Peyer's patch (tissue), 4 donors: Measurements from ENCODE around the gene MISP3. TPM values are rescaled to one million over a fixed set of nuclear protein-coding genes. Genes with fewer than 3 reads are reported as not detected.
"Not testable (repeated sequence)": the region's sequence is repeated elsewhere in the genome, so short reads cannot be mapped to it uniquely, and the experiment has no call there.

Experiments
- DNase-seq, 3 donors: peaks; one replicate each; pipeline ENCODE4 v3.0.0-alpha.2; 2017 to 2019
- H3K27ac ChIP-seq, 4 donors: fragments of 200-600 bp; sonication (generic); one replicate each; pipeline ENCODE4 v1.5.1; 2016 to 2019
- H3K27me3 ChIP-seq, 2 donors: fragments of 200-600 bp; sonication (generic); one replicate each; pipeline ENCODE4 v1.5.1; 2019
- H3K36me3 ChIP-seq, 3 donors: fragments of 200-600 bp; sonication (generic); one replicate each; pipeline ENCODE4 v1.5.1; 2016 to 2019
- H3K4me1 ChIP-seq, 4 donors: fragments of 200-600 bp; sonication (generic); one replicate each; pipeline ENCODE4 v1.5.1; 2016 to 2019
- H3K4me3 ChIP-seq, 4 donors: fragments of 200-600 bp; sonication (generic); 1 replicate in 3 of 4; 2 replicates in 1 of 4; pipeline ENCODE4 v1.5.1; 2016 to 2019; ENCODE audit warnings: mild to moderate bottlenecking in 1 of 4
- H3K9me3 ChIP-seq, 4 donors: fragments of 200-600 bp; sonication (generic); one replicate each; pipeline ENCODE4 v1.5.1; 2016 to 2019; ENCODE audit warnings: mild to moderate bottlenecking in 1 of 4
- CTCF ChIP-seq, 6 experiments: fragments of 450-650 bp in 4 of 6; fragments of 200-600 bp in 2 of 6; sonication (generic) in 1 of 6; IDR thresholded peaks; one replicate each; pipeline ENCODE4 v1.5.1; 2017 to 2019; ENCODE audit warnings: antibody characterized with exemption in 6 of 6, mild to moderate bottlenecking in 3 of 6, moderate library complexity in 1 of 6
- POLR2A ChIP-seq, 2 donors: fragments of 450-650 bp; IDR thresholded peaks; one replicate each; pipeline ENCODE4 v1.5.1; 2017; ENCODE audit warnings: antibody characterized with exemption in 2 of 2, mild to moderate bottlenecking in 2 of 2, moderate library complexity in 2 of 2
- total RNA-seq, 4 donors: library from RNA; depleted of rRNA; stranded (reverse); fragments of >200 nt; gene quantifications; one replicate each; pipeline ENCODE4 v1.1.0, GENCODE V29; 2016

The MISP3 gene
- total RNA-seq, 4 donors from 2014 or later, result 25.6 to 58.5 (median 40.7) TPM

- peak; percentile 39 to 64 (median 56) for TF ChIP-seq CTCF (IDR thresholded peaks at IDR 0.05)
- H3K9me3 ChIP-seq, H3K4me1 ChIP-seq, H3K27me3 ChIP-seq, H3K4me3 ChIP-seq, H3K36me3 ChIP-seq: not testable (repeated sequence)
- peak overlapping the region in 3 of 4 donors; percentile 26 to 32 (median 32) for H3K27ac ChIP-seq
- DNase-seq, result peak in 2 of 3 donors; percentile 53 to 80
Measured at GRCh38 chr19:14042659-14043608, 29.7 kb upstream of the MISP3 start.

- H3K27me3 ChIP-seq, H3K4me1 ChIP-seq, H3K4me3 ChIP-seq, DNase-seq, H3K27ac ChIP-seq, H3K9me3 ChIP-seq, H3K36me3 ChIP-seq: not testable (repeated sequence)
Measured at GRCh38 chr19:14047866-14048265, 24.7 kb upstream of the MISP3 start.

- TF ChIP-seq CTCF (IDR thresholded peaks at IDR 0.05) (peak; percentile 58 to 89 (median 68)), POLR2A (IDR thresholded peaks at IDR 0.05) (no peak)
- H3K9me3 ChIP-seq, result no peaks in the 10 kb centered on the region
- H3K27me3 ChIP-seq, result no peaks in the 10 kb centered on the region
- H3K4me1 ChIP-seq, result no peaks in the 10 kb centered on the region
- no peaks in the 10 kb centered on the region for H3K36me3 ChIP-seq
- DNase-seq, result peak; percentile 56 to 84 (median 74)
- H3K4me3 ChIP-seq, result no peak overlapping the region
- H3K27ac ChIP-seq, result no peak overlapping the region
Measured at GRCh38 chr19:14048443-14049153, 24.0 kb upstream of the MISP3 start.

- Histone ChIP-seq H3K4me3 (no peak overlapping the region), H3K4me1 (no peaks in the 10 kb centered on the region), H3K27ac (no peak overlapping the region), H3K36me3 (no peaks in the 10 kb centered on the region), H3K27me3 (no peaks in the 10 kb centered on the region), H3K9me3 (no peaks in the 10 kb centered on the region)
- no peak for TF ChIP-seq CTCF (IDR thresholded peaks at IDR 0.05)
- TF ChIP-seq POLR2A (IDR thresholded peaks at IDR 0.05), result no peak
- DNase-seq, result no peak
Measured at GRCh38 chr19:14050512-14050911, 22.1 kb upstream of the MISP3 start.

- DNase-seq, H3K4me1 ChIP-seq, H3K4me3 ChIP-seq, H3K9me3 ChIP-seq, H3K36me3 ChIP-seq, H3K27me3 ChIP-seq, H3K27ac ChIP-seq: not testable (repeated sequence)
Measured at GRCh38 chr19:14050961-14051360, 21.6 kb upstream of the MISP3 start.

GRCh38 chr19:14051980-14052379 is 20.6 kb upstream of the MISP3 start:
- TF ChIP-seq POLR2A (IDR thresholded peaks at IDR 0.05) (no peak), CTCF (IDR thresholded peaks at IDR 0.05) (no peak)
- DNase-seq, result no peak
- no peaks in the 10 kb centered on the region for H3K36me3 ChIP-seq

More at GRCh38 chr19:14051980-14052379, 20.6 kb upstream of the MISP3 start:
- Histone ChIP-seq H3K27ac (no peak overlapping the region), H3K4me3 (no peak overlapping the region), H3K27me3 (no peaks in the 10 kb centered on the region), H3K4me1 (no peaks in the 10 kb centered on the region), H3K9me3 (no peaks in the 10 kb centered on the region)
